GM06990 (cell line): Measurements from ENCODE around the gene CCDC201.

Source experiments
- DNase-seq: peaks from one replicate; pipeline ENCODE4 v3.0.0-alpha.2; 2011; ENCODE audit not compliant: insufficient read length; ENCODE audit errors: extremely low read depth
- H3K27me3 ChIP-seq: replicated peaks from 2 replicates; pipeline ENCODE4 v1.6.0; 2011; ENCODE audit warnings: low read length; ENCODE audit not compliant: control insufficient read depth, insufficient read depth
- H3K36me3 ChIP-seq: 2 replicates; pipeline ENCODE4 v1.5.1; 2011; ENCODE audit warnings: low read length; ENCODE audit not compliant: control insufficient read depth, insufficient read depth
- H3K4me3 ChIP-seq: replicated peaks from 2 replicates; pipeline ENCODE4 v1.5.1; 2011; ENCODE audit warnings: low read depth, mild to moderate bottlenecking, control low read depth, low read length
- TF ChIP-seq, protein P1 (sequence below): IDR thresholded peaks from 2 replicates; pipeline ENCODE4 v1.5.1; 2011; ENCODE audit warnings: low read length, control low read depth, mild to moderate bottlenecking, inconsistent platforms; ENCODE audit not compliant: insufficient read depth, poor library complexity, severe bottlenecking

The CCDC201 gene

DNA sequence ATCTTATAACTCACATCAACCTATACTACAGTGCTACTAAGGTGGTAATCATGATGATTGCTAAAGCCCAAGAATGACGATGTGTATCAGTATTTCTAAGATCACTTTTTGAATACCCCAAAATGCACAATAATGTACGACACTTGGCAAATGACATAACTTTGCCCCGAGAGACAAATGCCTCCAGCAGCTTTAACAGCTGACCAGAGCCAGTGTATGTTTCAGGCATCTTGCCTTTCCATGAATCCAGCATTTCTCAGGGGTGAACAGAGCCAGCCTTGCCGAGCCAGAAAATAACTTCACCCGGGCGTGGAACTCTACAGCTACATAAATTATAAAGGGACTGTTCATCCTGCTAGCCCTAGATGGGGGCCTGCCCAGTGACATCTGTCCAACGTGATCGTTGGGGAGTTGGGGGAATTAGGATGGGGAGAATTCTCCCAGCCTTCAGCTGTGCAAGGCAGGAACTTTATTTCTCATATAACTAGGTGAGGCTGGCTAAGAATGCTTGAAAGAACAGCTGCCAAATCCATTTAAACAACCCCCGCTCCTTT, 46.4 kb upstream of the CCDC201 start:
- Histone ChIP-seq H3K27me3 (peaks cover 5% of the 10 kb centered on the region), H3K36me3 (no peaks in the 10 kb centered on the region), H3K4me3 (no peak overlapping the region)
- TF ChIP-seq, protein P1, sequence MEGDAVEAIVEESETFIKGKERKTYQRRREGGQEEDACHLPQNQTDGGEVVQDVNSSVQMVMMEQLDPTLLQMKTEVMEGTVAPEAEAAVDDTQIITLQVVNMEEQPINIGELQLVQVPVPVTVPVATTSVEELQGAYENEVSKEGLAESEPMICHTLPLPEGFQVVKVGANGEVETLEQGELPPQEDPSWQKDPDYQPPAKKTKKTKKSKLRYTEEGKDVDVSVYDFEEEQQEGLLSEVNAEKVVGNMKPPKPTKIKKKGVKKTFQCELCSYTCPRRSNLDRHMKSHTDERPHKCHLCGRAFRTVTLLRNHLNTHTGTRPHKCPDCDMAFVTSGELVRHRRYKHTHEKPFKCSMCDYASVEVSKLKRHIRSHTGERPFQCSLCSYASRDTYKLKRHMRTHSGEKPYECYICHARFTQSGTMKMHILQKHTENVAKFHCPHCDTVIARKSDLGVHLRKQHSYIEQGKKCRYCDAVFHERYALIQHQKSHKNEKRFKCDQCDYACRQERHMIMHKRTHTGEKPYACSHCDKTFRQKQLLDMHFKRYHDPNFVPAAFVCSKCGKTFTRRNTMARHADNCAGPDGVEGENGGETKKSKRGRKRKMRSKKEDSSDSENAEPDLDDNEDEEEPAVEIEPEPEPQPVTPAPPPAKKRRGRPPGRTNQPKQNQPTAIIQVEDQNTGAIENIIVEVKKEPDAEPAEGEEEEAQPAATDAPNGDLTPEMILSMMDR, result no peak
- DNase-seq, result no peak

DNA sequence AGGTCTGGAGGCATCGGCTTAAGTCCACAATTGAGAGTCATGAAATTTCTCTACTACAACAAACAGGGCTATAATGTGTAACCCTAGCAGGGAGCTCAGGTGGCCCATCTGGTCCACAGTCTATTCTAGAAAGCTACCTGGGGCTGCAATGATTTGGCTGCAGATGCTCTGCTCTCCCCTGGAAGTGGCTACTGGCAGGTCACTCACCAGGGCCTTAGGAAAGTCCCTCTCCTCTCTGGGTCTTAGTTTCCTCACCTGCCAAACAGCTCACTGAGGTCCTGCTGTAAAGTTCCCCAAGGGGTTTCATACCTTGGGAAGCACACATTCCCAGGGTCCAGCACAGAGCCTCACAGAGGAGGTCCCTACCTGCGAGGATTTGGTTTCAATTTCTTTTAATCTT, 45.7 kb upstream of the CCDC201 start:
- no peak overlapping the region for H3K4me3 ChIP-seq
- H3K36me3 ChIP-seq, result no peaks in the 10 kb centered on the region
- peaks cover 5% of the 10 kb centered on the region for H3K27me3 ChIP-seq
- DNase-seq, result no peak
- TF ChIP-seq, protein P1, result no peak

DNA sequence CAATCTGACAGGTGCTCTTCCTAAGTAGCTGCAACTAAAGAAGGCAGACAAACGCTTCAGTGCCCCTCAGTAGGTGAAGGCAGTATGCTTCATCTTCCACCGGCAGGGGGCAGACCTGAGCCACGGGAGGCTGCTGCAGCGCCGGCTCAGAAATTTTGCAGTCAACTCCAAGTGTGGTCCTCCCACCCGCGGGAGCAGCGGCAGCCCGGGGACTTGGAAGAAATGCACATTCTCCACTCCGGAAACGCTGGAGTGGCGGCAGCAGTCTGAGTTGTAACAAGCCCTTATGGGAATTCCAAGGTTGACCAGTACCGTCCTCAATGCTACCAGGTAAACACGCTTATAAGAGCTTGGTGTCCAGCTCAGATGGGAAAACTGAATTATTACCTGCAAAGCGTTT, 44.8 kb upstream of the CCDC201 start:
- DNase-seq, result peak; percentile 66
- no peaks in the 10 kb centered on the region for H3K36me3 ChIP-seq
- peaks cover 5% of the 10 kb centered on the region for H3K27me3 ChIP-seq
- no peak overlapping the region for H3K4me3 ChIP-seq
- TF ChIP-seq, protein P1, result peak; percentile 94

DNA sequence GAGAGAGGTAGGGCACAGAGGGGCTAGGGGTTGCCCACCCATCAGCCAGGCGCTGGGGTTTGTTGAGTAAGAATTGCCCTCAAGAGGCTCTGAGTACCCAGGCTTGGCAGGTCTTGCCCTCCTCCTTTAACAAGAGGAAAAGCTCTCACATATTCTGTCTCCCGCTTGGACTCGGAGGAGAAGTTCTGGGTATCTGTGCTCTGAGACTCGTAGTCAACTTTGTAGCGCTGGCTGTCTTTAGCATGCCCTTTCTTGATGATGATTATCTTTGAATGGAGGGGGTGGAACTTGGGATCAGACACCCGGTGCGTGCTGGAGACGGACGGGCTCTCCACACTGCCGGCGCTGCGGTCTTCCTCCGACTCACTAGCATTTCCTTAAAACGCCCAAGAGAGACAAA, 44.2 kb upstream of the CCDC201 start:
- Histone ChIP-seq H3K27me3 (peaks cover 5% of the 10 kb centered on the region), H3K4me3 (no peak overlapping the region), H3K36me3 (no peaks in the 10 kb centered on the region)
- no peak for DNase-seq
- TF ChIP-seq, protein P1, result no peak

DNA sequence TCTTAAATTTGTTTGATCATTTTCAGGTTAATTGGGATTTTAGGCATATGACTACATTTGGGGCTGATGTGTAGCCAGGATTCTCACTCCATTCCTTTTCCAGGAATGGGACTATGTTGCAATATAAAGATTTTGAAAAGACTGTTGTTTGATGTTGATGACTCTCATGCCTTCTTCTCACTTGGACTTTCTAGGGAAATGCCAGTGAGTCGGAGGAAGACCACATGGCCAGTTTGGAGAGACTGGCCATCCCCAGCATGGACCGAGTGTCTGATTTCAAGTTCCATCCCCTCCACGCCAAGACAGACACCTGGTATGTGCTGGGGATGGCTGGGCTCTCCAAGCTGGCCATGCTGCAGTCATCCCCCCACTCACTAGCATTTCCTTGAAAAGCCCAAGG, 42.7 kb upstream of the CCDC201 start:
- TF ChIP-seq, protein P1, result no peak
- no peak for DNase-seq
- Histone ChIP-seq H3K36me3 (no peaks in the 10 kb centered on the region), H3K27me3 (peaks cover 5% of the 10 kb centered on the region), H3K4me3 (no peak overlapping the region)

DNA sequence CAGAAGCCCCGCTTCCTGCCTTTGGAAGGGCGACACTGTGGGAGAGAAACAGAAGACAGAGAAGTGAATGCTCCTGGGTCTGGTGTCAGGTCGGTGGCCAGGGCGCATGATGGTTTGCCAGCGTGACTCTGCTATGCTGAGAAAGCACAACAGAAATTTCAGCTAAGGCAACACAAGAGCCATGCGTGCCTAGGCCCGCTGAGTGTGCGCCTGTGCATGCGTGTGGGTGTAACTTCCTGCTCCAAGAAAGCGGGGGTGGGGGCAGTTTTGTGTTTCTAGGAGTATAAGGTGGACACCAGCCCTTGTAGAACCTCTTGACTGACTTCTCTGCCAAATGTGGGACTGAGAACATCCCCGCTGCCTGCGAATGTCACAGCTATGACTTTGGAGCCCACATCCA, 42.0 kb upstream of the CCDC201 start:
- no peaks in the 10 kb centered on the region for H3K36me3 ChIP-seq
- no peak overlapping the region for H3K4me3 ChIP-seq
- peaks cover 4% of the 10 kb centered on the region for H3K27me3 ChIP-seq
- TF ChIP-seq, protein P1, result no peak
- no peak for DNase-seq
